ENCODE measurements around the gene TEAD1. TPM values are rescaled to one million over a fixed set of nuclear protein-coding genes. Genes with fewer than 3 reads are reported as not detected.

Gene TEAD1
- under 1 TPM; 0.43 to 0.68 TPM for total RNA-seq

- peak; percentile 88 for DNase-seq
- H3K27me3 Mint-ChIP-seq, result peaks cover 81% of the 10 kb centered on the region
- peak within 1 kb of the TSS; percentile 78 for H3K4me3 Mint-ChIP-seq
- H3K9me3 Mint-ChIP-seq, result no peaks in the 10 kb centered on the region
- peaks cover 5% of the 10 kb centered on the region for H3K4me1 Mint-ChIP-seq
- no peaks in the 10 kb centered on the region for H3K36me3 Mint-ChIP-seq
- H3K27ac Mint-ChIP-seq, result no peak within 1 kb of the TSS
Observed at GRCh38 chr11:12673924-12674570, at the start of gene TEAD1. TEAD1 (plus strand) TSS chr11:12674421.

- Mint-ChIP-seq H3K36me3 (peaks cover 2% of the 10 kb centered on the region), H3K27ac (no peak overlapping the region), H3K9me3 (peaks cover 22% of the 10 kb centered on the region), H3K4me1 (no peaks in the 10 kb centered on the region), H3K4me3 (no peak overlapping the region), H3K27me3 (peaks cover 11% of the 10 kb centered on the region)
- no peak for DNase-seq
Observed at GRCh38 chr11:12624595-12624994, 49.6 kb upstream of the TEAD1 start.

GRCh38 chr11:12625438-12626071 is 48.7 kb upstream of the TEAD1 start:
- Mint-ChIP-seq H3K27ac (no peak overlapping the region), H3K4me3 (no peak overlapping the region), H3K4me1 (no peaks in the 10 kb centered on the region), H3K27me3 (peaks cover 7% of the 10 kb centered on the region), H3K36me3 (peaks cover 2% of the 10 kb centered on the region), H3K9me3 (peaks cover 21% of the 10 kb centered on the region)
- DNase-seq, result no peak

- Mint-ChIP-seq H3K36me3 (no peaks in the 10 kb centered on the region), H3K27ac (no peak overlapping the region), H3K4me3 (no peak overlapping the region), H3K9me3 (peaks cover 16% of the 10 kb centered on the region), H3K4me1 (no peaks in the 10 kb centered on the region), H3K27me3 (peaks cover 7% of the 10 kb centered on the region)
- no peak for DNase-seq
Observed at GRCh38 chr11:12626616-12627015, 47.6 kb upstream of the TEAD1 start.

GRCh38 chr11:12628314-12628713 is 45.9 kb upstream of the TEAD1 start:
- Mint-ChIP-seq H3K27me3 (peaks cover 10% of the 10 kb centered on the region), H3K4me3 (no peak overlapping the region), H3K4me1 (no peaks in the 10 kb centered on the region), H3K9me3 (peaks cover 8% of the 10 kb centered on the region), H3K36me3 (no peaks in the 10 kb centered on the region), H3K27ac (no peak overlapping the region)
- no peak for DNase-seq

GRCh38 chr11:12629601-12630313 is 44.5 kb upstream of the TEAD1 start:
- Mint-ChIP-seq H3K4me3 (no peak overlapping the region), H3K27ac (no peak overlapping the region), H3K27me3 (peaks cover 10% of the 10 kb centered on the region), H3K9me3 (no peaks in the 10 kb centered on the region), H3K36me3 (no peaks in the 10 kb centered on the region), H3K4me1 (no peaks in the 10 kb centered on the region)
- no peak for DNase-seq

- Mint-ChIP-seq H3K27me3 (peaks cover 4% of the 10 kb centered on the region), H3K27ac (no peak overlapping the region), H3K9me3 (no peaks in the 10 kb centered on the region), H3K4me3 (no peak overlapping the region), H3K36me3 (no peaks in the 10 kb centered on the region), H3K4me1 (no peaks in the 10 kb centered on the region)
- no peak for DNase-seq
Observed at GRCh38 chr11:12631651-12632050, 42.6 kb upstream of the TEAD1 start.

- no peak overlapping the region for H3K27ac Mint-ChIP-seq
- H3K9me3 Mint-ChIP-seq, result no peaks in the 10 kb centered on the region
- peaks cover 3% of the 10 kb centered on the region for H3K27me3 Mint-ChIP-seq
- no peak for DNase-seq
- H3K4me3 Mint-ChIP-seq, result no peak overlapping the region
- H3K36me3 Mint-ChIP-seq, result no peaks in the 10 kb centered on the region
- no peaks in the 10 kb centered on the region for H3K4me1 Mint-ChIP-seq
Observed at GRCh38 chr11:12634329-12634728, 39.9 kb upstream of the TEAD1 start.

- no peak for DNase-seq
- H3K4me3 Mint-ChIP-seq, result no peak overlapping the region
- H3K27ac Mint-ChIP-seq, result no peak overlapping the region
- H3K36me3 Mint-ChIP-seq, result no peaks in the 10 kb centered on the region
- peaks cover 10% of the 10 kb centered on the region for H3K27me3 Mint-ChIP-seq
- H3K4me1 Mint-ChIP-seq, result peaks cover 4% of the 10 kb centered on the region
- no peaks in the 10 kb centered on the region for H3K9me3 Mint-ChIP-seq
Observed at GRCh38 chr11:12636871-12637410, 37.3 kb upstream of the TEAD1 start.

- no peaks in the 10 kb centered on the region for H3K36me3 Mint-ChIP-seq
- H3K9me3 Mint-ChIP-seq, result no peaks in the 10 kb centered on the region
- DNase-seq, result no peak
- no peak overlapping the region for H3K27ac Mint-ChIP-seq
- peaks cover 17% of the 10 kb centered on the region for H3K27me3 Mint-ChIP-seq
- H3K4me3 Mint-ChIP-seq, result no peak overlapping the region
- H3K4me1 Mint-ChIP-seq, result peaks cover 9% of the 10 kb centered on the region
Observed at GRCh38 chr11:12639388-12639787, 34.8 kb upstream of the TEAD1 start.

GRCh38 chr11:12640355-12640754 is 33.9 kb upstream of the TEAD1 start:
- H3K4me3 Mint-ChIP-seq, result no peak overlapping the region
- H3K4me1 Mint-ChIP-seq, result peaks cover 9% of the 10 kb centered on the region
- H3K9me3 Mint-ChIP-seq, result no peaks in the 10 kb centered on the region
- no peak overlapping the region for H3K27ac Mint-ChIP-seq
- H3K27me3 Mint-ChIP-seq, result peaks cover 17% of the 10 kb centered on the region
- DNase-seq, result no peak
- H3K36me3 Mint-ChIP-seq, result no peaks in the 10 kb centered on the region

- DNase-seq, result no peak
- H3K9me3 Mint-ChIP-seq, result no peaks in the 10 kb centered on the region
- H3K4me3 Mint-ChIP-seq, result no peak overlapping the region
- no peak overlapping the region for H3K27ac Mint-ChIP-seq
- no peaks in the 10 kb centered on the region for H3K36me3 Mint-ChIP-seq
- peaks cover 9% of the 10 kb centered on the region for H3K4me1 Mint-ChIP-seq
- peaks cover 17% of the 10 kb centered on the region for H3K27me3 Mint-ChIP-seq
Observed at GRCh38 chr11:12640926-12641849, 33.0 kb upstream of the TEAD1 start.

GRCh38 chr11:12642040-12642439 is 32.2 kb upstream of the TEAD1 start:
- H3K27ac Mint-ChIP-seq, result no peak overlapping the region
- peaks cover 9% of the 10 kb centered on the region for H3K4me1 Mint-ChIP-seq
- no peaks in the 10 kb centered on the region for H3K9me3 Mint-ChIP-seq

GRCh38 chr11:12642806-12643428 is 31.3 kb upstream of the TEAD1 start:
- Mint-ChIP-seq H3K4me1 (peaks cover 9% of the 10 kb centered on the region), H3K36me3 (no peaks in the 10 kb centered on the region), H3K27me3 (peaks cover 17% of the 10 kb centered on the region), H3K4me3 (no peak overlapping the region), H3K27ac (no peak overlapping the region), H3K9me3 (no peaks in the 10 kb centered on the region)
- no peak for DNase-seq

More at GRCh38 chr11:12642040-12642439, 32.2 kb upstream of the TEAD1 start:
- no peak for DNase-seq
- Mint-ChIP-seq H3K36me3 (no peaks in the 10 kb centered on the region), H3K4me3 (no peak overlapping the region), H3K27me3 (peaks cover 17% of the 10 kb centered on the region)

Data from activated naive CD8-positive, alpha-beta T cell treated with anti-CD3 and anti-CD28 coated beads for 36 hours (primary cell).